Measurements from ENCODE around the gene YAF2.

GRCh38 chr12:42119085-42119633, 118.9 kb downstream of the YAF2 start:
- TF ChIP-seq, protein P1, sequence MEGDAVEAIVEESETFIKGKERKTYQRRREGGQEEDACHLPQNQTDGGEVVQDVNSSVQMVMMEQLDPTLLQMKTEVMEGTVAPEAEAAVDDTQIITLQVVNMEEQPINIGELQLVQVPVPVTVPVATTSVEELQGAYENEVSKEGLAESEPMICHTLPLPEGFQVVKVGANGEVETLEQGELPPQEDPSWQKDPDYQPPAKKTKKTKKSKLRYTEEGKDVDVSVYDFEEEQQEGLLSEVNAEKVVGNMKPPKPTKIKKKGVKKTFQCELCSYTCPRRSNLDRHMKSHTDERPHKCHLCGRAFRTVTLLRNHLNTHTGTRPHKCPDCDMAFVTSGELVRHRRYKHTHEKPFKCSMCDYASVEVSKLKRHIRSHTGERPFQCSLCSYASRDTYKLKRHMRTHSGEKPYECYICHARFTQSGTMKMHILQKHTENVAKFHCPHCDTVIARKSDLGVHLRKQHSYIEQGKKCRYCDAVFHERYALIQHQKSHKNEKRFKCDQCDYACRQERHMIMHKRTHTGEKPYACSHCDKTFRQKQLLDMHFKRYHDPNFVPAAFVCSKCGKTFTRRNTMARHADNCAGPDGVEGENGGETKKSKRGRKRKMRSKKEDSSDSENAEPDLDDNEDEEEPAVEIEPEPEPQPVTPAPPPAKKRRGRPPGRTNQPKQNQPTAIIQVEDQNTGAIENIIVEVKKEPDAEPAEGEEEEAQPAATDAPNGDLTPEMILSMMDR (conservative IDR thresholded peaks at IDR 0.05), result no peak
- TF ChIP-seq ZFX (IDR thresholded peaks at IDR 0.05), result no peak
